ENCODE measurements around the gene SMOC2.

Gene SMOC2

GRCh38 chr6:168540713-168541291 is 99.8 kb downstream of the SMOC2 start:
- Histone ChIP-seq H3K36me3 (ENCODE audit: control insufficient read depth in 5 of 5, insufficient read depth in 5 of 5, low read length in 5 of 5) (no peaks in the 10 kb centered on the region), H3K9ac (ENCODE audit: low read length in 5 of 5) (no peak overlapping the region), H3K9me3 (ENCODE audit: control insufficient read depth in 5 of 5, low read length in 5 of 5) (no peaks in the 10 kb centered on the region), H3K27ac (ENCODE audit: low read depth, low read length) (no peak overlapping the region), H3K4me3 (ENCODE audit: low read depth in 1 of 5, low read length in 5 of 5) (no peak overlapping the region), H3K27me3 (ENCODE audit: control insufficient read depth in 5 of 5, insufficient read depth in 4 of 5, low read length in 5 of 5) (peaks cover 0 to 17% (median 2%) of the 10 kb centered on the region in 5 donors), H3K4me1 (ENCODE audit: control insufficient read depth in 5 of 5, insufficient read depth in 5 of 5, low read length in 5 of 5) (peaks cover 0 to 11% (median 5%) of the 10 kb centered on the region in 5 donors)

- Histone ChIP-seq H3K4me3 (ENCODE audit: low read depth in 1 of 5, low read length in 5 of 5) (no peak overlapping the region), H3K27ac (ENCODE audit: low read depth, low read length) (no peak overlapping the region), H3K9me3 (ENCODE audit: control insufficient read depth in 5 of 5, low read length in 5 of 5) (no peaks in the 10 kb centered on the region), H3K27me3 (ENCODE audit: control insufficient read depth in 5 of 5, insufficient read depth in 4 of 5, low read length in 5 of 5) (peaks cover 0 to 17% (median 2%) of the 10 kb centered on the region in 5 donors), H3K9ac (ENCODE audit: low read length in 5 of 5) (no peak overlapping the region), H3K4me1 (ENCODE audit: control insufficient read depth in 5 of 5, insufficient read depth in 5 of 5, low read length in 5 of 5) (peaks cover 0 to 11% (median 5%) of the 10 kb centered on the region in 5 donors), H3K36me3 (ENCODE audit: control insufficient read depth in 5 of 5, insufficient read depth in 5 of 5, low read length in 5 of 5) (no peaks in the 10 kb centered on the region)
These were observed 100.3 kb downstream of the SMOC2 start for GRCh38 chr6:168541307-168541706.

- Histone ChIP-seq H3K27ac (ENCODE audit: low read depth, low read length) (no peak overlapping the region), H3K36me3 (ENCODE audit: control insufficient read depth in 5 of 5, insufficient read depth in 5 of 5, low read length in 5 of 5) (no peaks in the 10 kb centered on the region), H3K4me1 (ENCODE audit: control insufficient read depth in 5 of 5, insufficient read depth in 5 of 5, low read length in 5 of 5) (peaks cover 0 to 11% (median 5%) of the 10 kb centered on the region in 5 donors), H3K4me3 (ENCODE audit: low read depth in 1 of 5, low read length in 5 of 5) (no peak overlapping the region), H3K27me3 (ENCODE audit: control insufficient read depth in 5 of 5, insufficient read depth in 4 of 5, low read length in 5 of 5) (peaks cover 0 to 17% (median 2%) of the 10 kb centered on the region in 5 donors), H3K9ac (ENCODE audit: low read length in 5 of 5) (no peak overlapping the region), H3K9me3 (ENCODE audit: control insufficient read depth in 5 of 5, low read length in 5 of 5) (no peaks in the 10 kb centered on the region)
These were observed 101.3 kb downstream of the SMOC2 start for GRCh38 chr6:168542301-168542700.

GRCh38 chr6:168545428-168545827 is 104.4 kb downstream of the SMOC2 start:
- peaks cover 0 to 11% (median 5%) of the 10 kb centered on the region in 5 donors for H3K4me1 ChIP-seq (ENCODE audit: control insufficient read depth in 5 of 5, insufficient read depth in 5 of 5, low read length in 5 of 5)
- no peaks in the 10 kb centered on the region for H3K9me3 ChIP-seq (ENCODE audit: control insufficient read depth in 5 of 5, low read length in 5 of 5)
- no peaks in the 10 kb centered on the region for H3K36me3 ChIP-seq (ENCODE audit: control insufficient read depth in 5 of 5, insufficient read depth in 5 of 5, low read length in 5 of 5)
- H3K27me3 ChIP-seq (ENCODE audit: control insufficient read depth in 5 of 5, insufficient read depth in 4 of 5, low read length in 5 of 5) = peaks cover 0 to 5% (median 0%) of the 10 kb centered on the region in 5 donors
- H3K4me3 ChIP-seq (ENCODE audit: low read depth in 1 of 5, low read length in 5 of 5) = no peak overlapping the region
- no peak overlapping the region for H3K9ac ChIP-seq (ENCODE audit: low read length in 5 of 5)
- H3K27ac ChIP-seq (ENCODE audit: low read depth, low read length) = no peak overlapping the region

GRCh38 chr6:168546151-168546550 is 105.2 kb downstream of the SMOC2 start:
- no peaks in the 10 kb centered on the region for H3K27me3 ChIP-seq (ENCODE audit: control insufficient read depth in 5 of 5, insufficient read depth in 4 of 5, low read length in 5 of 5)
- no peak overlapping the region for H3K27ac ChIP-seq (ENCODE audit: low read depth, low read length)
- no peaks in the 10 kb centered on the region for H3K9me3 ChIP-seq (ENCODE audit: control insufficient read depth in 5 of 5, low read length in 5 of 5)
- H3K36me3 ChIP-seq (ENCODE audit: control insufficient read depth in 5 of 5, insufficient read depth in 5 of 5, low read length in 5 of 5) = no peaks in the 10 kb centered on the region
- peaks cover 0 to 10% (median 5%) of the 10 kb centered on the region in 5 donors for H3K4me1 ChIP-seq (ENCODE audit: control insufficient read depth in 5 of 5, insufficient read depth in 5 of 5, low read length in 5 of 5)
- H3K9ac ChIP-seq (ENCODE audit: low read length in 5 of 5) = no peak overlapping the region
- no peak overlapping the region for H3K4me3 ChIP-seq (ENCODE audit: low read depth in 1 of 5, low read length in 5 of 5)

GRCh38 chr6:168546730-168547129 is 105.7 kb downstream of the SMOC2 start:
- Histone ChIP-seq H3K4me1 (ENCODE audit: control insufficient read depth in 5 of 5, insufficient read depth in 5 of 5, low read length in 5 of 5) (peaks cover 0 to 7% (median 5%) of the 10 kb centered on the region in 5 donors), H3K27ac (ENCODE audit: low read depth, low read length) (no peak overlapping the region), H3K9ac (ENCODE audit: low read length in 5 of 5) (no peak overlapping the region), H3K36me3 (ENCODE audit: control insufficient read depth in 5 of 5, insufficient read depth in 5 of 5, low read length in 5 of 5) (no peaks in the 10 kb centered on the region), H3K9me3 (ENCODE audit: control insufficient read depth in 5 of 5, low read length in 5 of 5) (no peaks in the 10 kb centered on the region), H3K27me3 (ENCODE audit: control insufficient read depth in 5 of 5, insufficient read depth in 4 of 5, low read length in 5 of 5) (no peaks in the 10 kb centered on the region), H3K4me3 (ENCODE audit: low read depth in 1 of 5, low read length in 5 of 5) (no peak overlapping the region)

GRCh38 chr6:168550326-168550725 is 109.3 kb downstream of the SMOC2 start:
- H3K9ac ChIP-seq (ENCODE audit: low read length in 5 of 5) = no peak overlapping the region
- H3K4me3 ChIP-seq (ENCODE audit: low read depth in 1 of 5, low read length in 5 of 5) = no peak overlapping the region
- H3K27ac ChIP-seq (ENCODE audit: low read depth, low read length) = no peak overlapping the region
- no peaks in the 10 kb centered on the region for H3K9me3 ChIP-seq (ENCODE audit: control insufficient read depth in 5 of 5, low read length in 5 of 5)
- H3K4me1 ChIP-seq (ENCODE audit: control insufficient read depth in 5 of 5, insufficient read depth in 5 of 5, low read length in 5 of 5) = peaks cover 0 to 2% (median 0%) of the 10 kb centered on the region in 5 donors
- no peaks in the 10 kb centered on the region for H3K27me3 ChIP-seq (ENCODE audit: control insufficient read depth in 5 of 5, insufficient read depth in 4 of 5, low read length in 5 of 5)
- H3K36me3 ChIP-seq (ENCODE audit: control insufficient read depth in 5 of 5, insufficient read depth in 5 of 5, low read length in 5 of 5) = peaks cover 0 to 2% (median 0%) of the 10 kb centered on the region in 5 donors

GRCh38 chr6:168554472-168554871 is 113.5 kb downstream of the SMOC2 start:
- H3K9ac ChIP-seq (ENCODE audit: low read length in 5 of 5) = no peak overlapping the region
- peaks cover 0 to 2% (median 0%) of the 10 kb centered on the region in 5 donors for H3K36me3 ChIP-seq (ENCODE audit: control insufficient read depth in 5 of 5, insufficient read depth in 5 of 5, low read length in 5 of 5)
- no peaks in the 10 kb centered on the region for H3K9me3 ChIP-seq (ENCODE audit: control insufficient read depth in 5 of 5, low read length in 5 of 5)
- no peaks in the 10 kb centered on the region for H3K4me1 ChIP-seq (ENCODE audit: control insufficient read depth in 5 of 5, insufficient read depth in 5 of 5, low read length in 5 of 5)
- H3K27me3 ChIP-seq (ENCODE audit: control insufficient read depth in 5 of 5, insufficient read depth in 4 of 5, low read length in 5 of 5) = peaks cover 0 to 4% (median 0%) of the 10 kb centered on the region in 5 donors
- no peak overlapping the region for H3K27ac ChIP-seq (ENCODE audit: low read depth, low read length)
- H3K4me3 ChIP-seq (ENCODE audit: low read depth in 1 of 5, low read length in 5 of 5) = no peak overlapping the region

GRCh38 chr6:168554898-168555617 is 114.1 kb downstream of the SMOC2 start:
- H3K4me3 ChIP-seq (ENCODE audit: low read depth in 1 of 5, low read length in 5 of 5) = no peak overlapping the region
- no peaks in the 10 kb centered on the region for H3K9me3 ChIP-seq (ENCODE audit: control insufficient read depth in 5 of 5, low read length in 5 of 5)
- H3K27me3 ChIP-seq (ENCODE audit: control insufficient read depth in 5 of 5, insufficient read depth in 4 of 5, low read length in 5 of 5) = peaks cover 0 to 4% (median 0%) of the 10 kb centered on the region in 5 donors
- no peak overlapping the region for H3K27ac ChIP-seq (ENCODE audit: low read depth, low read length)
- peaks cover 0 to 2% (median 0%) of the 10 kb centered on the region in 5 donors for H3K36me3 ChIP-seq (ENCODE audit: control insufficient read depth in 5 of 5, insufficient read depth in 5 of 5, low read length in 5 of 5)
- H3K4me1 ChIP-seq (ENCODE audit: control insufficient read depth in 5 of 5, insufficient read depth in 5 of 5, low read length in 5 of 5) = no peaks in the 10 kb centered on the region
- H3K9ac ChIP-seq (ENCODE audit: low read length in 5 of 5) = no peak overlapping the region

GRCh38 chr6:168555618-168556273 is 114.8 kb downstream of the SMOC2 start:
- Histone ChIP-seq H3K9me3 (ENCODE audit: control insufficient read depth in 5 of 5, low read length in 5 of 5) (no peaks in the 10 kb centered on the region), H3K36me3 (ENCODE audit: control insufficient read depth in 5 of 5, insufficient read depth in 5 of 5, low read length in 5 of 5) (peaks cover 0 to 2% (median 0%) of the 10 kb centered on the region in 5 donors), H3K4me3 (ENCODE audit: low read depth in 1 of 5, low read length in 5 of 5) (no peak overlapping the region), H3K9ac (ENCODE audit: low read length in 5 of 5) (no peak overlapping the region), H3K27me3 (ENCODE audit: control insufficient read depth in 5 of 5, insufficient read depth in 4 of 5, low read length in 5 of 5) (peaks cover 0 to 4% (median 0%) of the 10 kb centered on the region in 5 donors), H3K4me1 (ENCODE audit: control insufficient read depth in 5 of 5, insufficient read depth in 5 of 5, low read length in 5 of 5) (no peaks in the 10 kb centered on the region), H3K27ac (ENCODE audit: low read depth, low read length) (no peak overlapping the region)
